IPS-18a (cell line): Measurements from ENCODE around the gene PPCDC.

Source experiments
- H3K27ac ChIP-seq: one replicate; pipeline ENCODE4 v1.5.1; 2013; ENCODE audit warnings: low read length
- H3K27me3 ChIP-seq: one replicate; pipeline ENCODE4 v1.6.1; 2013; ENCODE audit warnings: mild to moderate bottlenecking, low read length; ENCODE audit not compliant: control insufficient read depth, insufficient read depth
- H3K36me3 ChIP-seq: one replicate; pipeline ENCODE4 v1.6.1; 2013; ENCODE audit warnings: low read depth, low read length; ENCODE audit not compliant: control insufficient read depth
- H3K4me1 ChIP-seq: one replicate; pipeline ENCODE4 v1.6.1; 2013; ENCODE audit warnings: low read depth, low read length; ENCODE audit not compliant: control insufficient read depth
- H3K4me3 ChIP-seq: one replicate; pipeline ENCODE4 v1.5.1; 2013; ENCODE audit warnings: low read length
- H3K9ac ChIP-seq: one replicate; pipeline ENCODE4 v1.6.1; 2013; ENCODE audit warnings: mild to moderate bottlenecking, low read length, moderate library complexity
- H3K9me3 ChIP-seq: one replicate; pipeline ENCODE4 v1.6.1; 2013; ENCODE audit warnings: low read depth, low read length; ENCODE audit not compliant: control insufficient read depth

Gene PPCDC

GRCh38 chr15:74994685-74995084 is 28.7 kb upstream of the PPCDC start:
- Histone ChIP-seq H3K4me3 (peak overlapping the region; percentile 23), H3K9me3 (no peaks in the 10 kb centered on the region), H3K4me1 (peaks cover 6% of the 10 kb centered on the region), H3K9ac (no peak overlapping the region), H3K27me3 (peaks cover 11% of the 10 kb centered on the region), H3K36me3 (no peaks in the 10 kb centered on the region), H3K27ac (no peak overlapping the region)

GRCh38 chr15:74995182-74995778 is 28.1 kb upstream of the PPCDC start, which contains the start of gene SCAMP5:
SCAMP5 (plus strand) TSS chr15:74995563; CDS start chr15:75011840, 16,277 bp downstream.
- peak within 1 kb of the TSS; percentile 86 for H3K4me3 ChIP-seq
- peak within 1 kb of the TSS; percentile 75 for H3K9ac ChIP-seq
- H3K27me3 ChIP-seq: peaks cover 11% of the 10 kb centered on the region
- H3K9me3 ChIP-seq: no peaks in the 10 kb centered on the region
- H3K4me1 ChIP-seq: peaks cover 6% of the 10 kb centered on the region
- no peaks in the 10 kb centered on the region for H3K36me3 ChIP-seq
- no peak within 1 kb of the TSS for H3K27ac ChIP-seq

GRCh38 chr15:74995779-74996765 is 27.3 kb upstream of the PPCDC start:
- H3K36me3 ChIP-seq: no peaks in the 10 kb centered on the region
- no peaks in the 10 kb centered on the region for H3K9me3 ChIP-seq
- H3K27me3 ChIP-seq: peaks cover 11% of the 10 kb centered on the region

GRCh38 chr15:74997141-74997540 is 26.2 kb upstream of the PPCDC start:
- Histone ChIP-seq H3K36me3 (no peaks in the 10 kb centered on the region), H3K9me3 (no peaks in the 10 kb centered on the region), H3K27ac (no peak overlapping the region), H3K4me3 (no peak overlapping the region), H3K27me3 (peaks cover 11% of the 10 kb centered on the region), H3K4me1 (peaks cover 6% of the 10 kb centered on the region), H3K9ac (no peak overlapping the region)

More at GRCh38 chr15:74995779-74996765, 27.3 kb upstream of the PPCDC start:
- H3K4me1 ChIP-seq: peaks cover 6% of the 10 kb centered on the region
- H3K4me3 ChIP-seq: peak overlapping the region; percentile 86
- no peak overlapping the region for H3K27ac ChIP-seq
- peak overlapping the region; percentile 75 for H3K9ac ChIP-seq

GRCh38 chr15:74997543-74997942 is 25.8 kb upstream of the PPCDC start:
- Histone ChIP-seq H3K27me3 (peaks cover 11% of the 10 kb centered on the region), H3K4me3 (no peak overlapping the region), H3K4me1 (peaks cover 6% of the 10 kb centered on the region), H3K27ac (no peak overlapping the region), H3K9me3 (no peaks in the 10 kb centered on the region), H3K9ac (no peak overlapping the region), H3K36me3 (no peaks in the 10 kb centered on the region)

GRCh38 chr15:75001310-75001709 is 22.1 kb upstream of the PPCDC start:
- H3K27ac ChIP-seq: no peak overlapping the region
- no peak overlapping the region for H3K9ac ChIP-seq
- peaks cover 5% of the 10 kb centered on the region for H3K4me1 ChIP-seq
- no peak overlapping the region for H3K4me3 ChIP-seq
- H3K9me3 ChIP-seq: no peaks in the 10 kb centered on the region
- peaks cover 8% of the 10 kb centered on the region for H3K27me3 ChIP-seq
- no peaks in the 10 kb centered on the region for H3K36me3 ChIP-seq

GRCh38 chr15:75002398-75002797 is 21.0 kb upstream of the PPCDC start:
- no peaks in the 10 kb centered on the region for H3K9me3 ChIP-seq
- H3K27ac ChIP-seq: no peak overlapping the region
- H3K4me1 ChIP-seq: no peaks in the 10 kb centered on the region
- no peak overlapping the region for H3K9ac ChIP-seq
- no peak overlapping the region for H3K4me3 ChIP-seq
- peaks cover 2% of the 10 kb centered on the region for H3K36me3 ChIP-seq
- H3K27me3 ChIP-seq: no peaks in the 10 kb centered on the region

GRCh38 chr15:75007216-75007615 is 16.2 kb upstream of the PPCDC start:
- no peak overlapping the region for H3K27ac ChIP-seq
- no peaks in the 10 kb centered on the region for H3K9me3 ChIP-seq
- no peak overlapping the region for H3K4me3 ChIP-seq
- H3K27me3 ChIP-seq: no peaks in the 10 kb centered on the region
- H3K4me1 ChIP-seq: no peaks in the 10 kb centered on the region
- no peak overlapping the region for H3K9ac ChIP-seq
- H3K36me3 ChIP-seq: peaks cover 7% of the 10 kb centered on the region

GRCh38 chr15:75008221-75008625 is 15.2 kb upstream of the PPCDC start:
- Histone ChIP-seq H3K27me3 (no peaks in the 10 kb centered on the region), H3K9me3 (no peaks in the 10 kb centered on the region), H3K9ac (no peak overlapping the region), H3K27ac (no peak overlapping the region), H3K4me1 (no peaks in the 10 kb centered on the region), H3K36me3 (peaks cover 13% of the 10 kb centered on the region), H3K4me3 (no peak overlapping the region)

- Histone ChIP-seq H3K27me3 (no peaks in the 10 kb centered on the region), H3K9me3 (no peaks in the 10 kb centered on the region), H3K9ac (no peak overlapping the region), H3K27ac (no peak overlapping the region), H3K36me3 (peaks cover 13% of the 10 kb centered on the region), H3K4me1 (no peaks in the 10 kb centered on the region), H3K4me3 (no peak overlapping the region)
These were observed 14.6 kb upstream of the PPCDC start for GRCh38 chr15:75008629-75009326.

GRCh38 chr15:75016431-75016830 is 7.0 kb upstream of the PPCDC start:
- no peaks in the 10 kb centered on the region for H3K27me3 ChIP-seq

More at GRCh38 chr15:75016431-75016830, 7.0 kb upstream of the PPCDC start:
- Histone ChIP-seq H3K27ac (no peak overlapping the region), H3K9ac (no peak overlapping the region), H3K4me1 (no peaks in the 10 kb centered on the region), H3K36me3 (peaks cover 36% of the 10 kb centered on the region), H3K9me3 (no peaks in the 10 kb centered on the region), H3K4me3 (no peak overlapping the region)
